ENCODE results near the gene GMEB1. TPM values are rescaled to one million over a fixed set of nuclear protein-coding genes. Genes with fewer than 3 reads are reported as not detected.

GMEB1 gene, protein sequence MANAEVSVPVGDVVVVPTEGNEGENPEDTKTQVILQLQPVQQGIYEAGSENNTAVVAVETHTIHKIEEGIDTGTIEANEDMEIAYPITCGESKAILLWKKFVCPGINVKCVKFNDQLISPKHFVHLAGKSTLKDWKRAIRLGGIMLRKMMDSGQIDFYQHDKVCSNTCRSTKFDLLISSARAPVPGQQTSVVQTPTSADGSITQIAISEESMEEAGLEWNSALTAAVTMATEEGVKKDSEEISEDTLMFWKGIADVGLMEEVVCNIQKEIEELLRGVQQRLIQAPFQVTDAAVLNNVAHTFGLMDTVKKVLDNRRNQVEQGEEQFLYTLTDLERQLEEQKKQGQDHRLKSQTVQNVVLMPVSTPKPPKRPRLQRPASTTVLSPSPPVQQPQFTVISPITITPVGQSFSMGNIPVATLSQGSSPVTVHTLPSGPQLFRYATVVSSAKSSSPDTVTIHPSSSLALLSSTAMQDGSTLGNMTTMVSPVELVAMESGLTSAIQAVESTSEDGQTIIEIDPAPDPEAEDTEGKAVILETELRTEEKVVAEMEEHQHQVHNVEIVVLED
- 3.6 and 6.2 TPM in 2 replicates for total RNA-seq

DNA sequence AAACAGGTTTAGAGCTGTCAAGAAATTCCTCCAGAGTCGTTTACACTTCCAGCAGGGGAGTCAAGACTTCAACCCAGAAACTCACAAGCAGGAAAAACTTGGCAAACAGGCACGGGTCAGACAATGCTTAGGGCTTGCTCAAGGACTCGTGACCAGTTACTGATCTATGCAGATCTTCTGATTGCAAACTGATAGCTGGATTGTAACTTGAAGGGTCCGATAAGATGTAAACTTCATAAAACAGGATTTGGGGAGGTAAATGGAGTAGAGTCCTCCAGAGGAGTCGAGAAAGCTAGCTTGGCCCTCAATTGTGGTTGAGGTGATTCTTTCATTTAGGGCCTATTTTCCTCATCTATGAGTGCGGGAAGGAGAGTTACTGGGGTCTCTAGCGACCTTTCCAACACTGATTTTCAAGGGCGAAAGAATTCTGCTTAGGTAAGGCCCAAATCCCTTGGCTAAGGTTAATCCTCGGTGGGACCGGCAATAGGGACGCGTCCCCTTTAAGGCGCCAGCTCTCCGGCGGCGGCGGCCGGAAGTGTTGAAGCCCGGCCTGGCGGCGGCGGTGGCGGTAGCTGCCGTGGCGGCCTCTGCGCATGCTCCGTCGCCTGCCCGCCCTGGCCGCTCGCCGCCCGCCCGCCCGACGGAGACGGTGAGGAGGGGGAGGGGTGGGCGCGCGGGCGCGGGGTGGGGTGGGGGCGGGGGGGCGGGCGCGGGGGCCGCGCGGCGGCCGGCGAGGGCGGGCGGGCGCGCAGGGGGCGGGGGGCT, at the start of gene GMEB1:
TSS of gene GMEB1 (plus strand) at position 594 of the 765 bp plus-strand sequence. CDS start 14,829 bp downstream, outside the sequence.

DNA sequence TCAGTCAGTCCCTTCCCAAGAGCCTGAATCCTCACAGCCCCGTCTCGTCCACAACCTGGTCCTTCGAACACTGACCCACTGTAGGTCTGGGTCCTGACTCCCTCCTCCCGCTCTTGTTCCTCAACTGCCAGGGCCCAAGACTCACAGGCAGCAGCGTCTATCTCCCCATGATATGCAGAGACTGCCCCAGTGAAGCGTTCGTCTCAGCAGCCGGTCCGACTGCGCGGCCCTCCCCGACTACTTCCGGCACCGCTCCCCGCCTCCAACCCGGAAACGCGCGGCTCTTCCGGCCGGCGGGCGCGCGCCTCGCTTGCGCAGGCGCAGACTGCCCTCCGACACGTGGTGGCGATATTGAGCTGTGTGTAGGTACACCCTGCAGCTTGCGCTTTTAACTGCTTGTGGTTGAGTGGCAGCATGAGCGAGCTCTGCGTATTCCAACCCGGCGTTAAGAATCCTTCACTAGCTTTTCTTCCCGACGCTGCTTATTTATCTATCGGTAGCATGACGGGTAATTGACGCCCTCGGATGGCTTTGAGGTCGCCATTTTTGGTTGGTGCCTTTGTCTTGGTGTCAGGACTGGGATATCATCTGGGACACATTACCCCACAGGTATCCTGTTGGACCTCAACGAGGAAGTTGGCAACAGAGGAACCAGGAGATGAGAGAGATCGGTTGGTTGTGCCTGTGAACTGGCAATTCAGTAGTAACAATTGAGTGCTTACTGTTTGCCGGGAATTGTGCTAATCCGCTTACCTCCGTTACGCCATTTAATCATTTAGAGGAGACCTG, 25.5 kb upstream of the GMEB1 start, which contains the start of gene TAF12:
TSS of gene TAF12 (minus strand) at position 221 of the 789 bp plus-strand sequence. CDS start 20,986 bp downstream, outside the sequence.

DNA sequence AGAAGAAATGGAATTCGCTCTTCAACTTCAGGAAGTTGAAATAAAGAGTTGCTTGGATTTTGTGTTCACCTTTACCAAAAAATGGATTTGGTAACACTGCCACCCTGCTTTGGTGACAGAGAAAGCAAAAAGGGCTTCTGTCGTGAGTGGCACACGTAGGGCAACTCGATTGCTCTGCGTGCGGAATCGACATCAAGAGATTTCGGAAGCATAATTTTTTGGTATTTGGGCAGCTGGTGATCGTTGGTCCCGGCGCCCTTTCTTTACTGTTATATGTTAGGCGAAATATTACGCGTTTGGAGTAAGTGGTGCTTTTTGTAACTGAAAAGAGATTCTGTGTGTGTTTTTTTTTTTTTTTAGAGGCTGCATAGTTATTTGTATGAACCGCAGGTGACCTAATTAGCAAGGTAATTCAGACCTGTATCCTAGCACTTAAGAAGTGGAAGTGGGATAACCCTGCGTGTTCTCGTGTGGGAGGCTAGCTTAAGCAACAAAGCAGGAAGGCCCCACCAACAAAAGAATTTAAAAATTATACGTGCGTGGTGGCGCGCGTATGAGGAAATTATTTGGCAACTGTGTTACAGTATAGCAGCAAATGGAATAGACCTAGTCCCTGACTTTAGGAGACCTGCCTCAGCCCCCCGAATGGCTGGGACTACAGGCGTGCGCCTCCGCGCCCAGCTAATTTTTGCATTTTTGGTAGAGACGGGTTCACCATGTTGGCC, 19.9 kb upstream of the GMEB1 start, which contains the start of gene RNU11:
TSS of gene RNU11 (plus strand) at position 127 of the 725 bp plus-strand sequence.

DNA sequence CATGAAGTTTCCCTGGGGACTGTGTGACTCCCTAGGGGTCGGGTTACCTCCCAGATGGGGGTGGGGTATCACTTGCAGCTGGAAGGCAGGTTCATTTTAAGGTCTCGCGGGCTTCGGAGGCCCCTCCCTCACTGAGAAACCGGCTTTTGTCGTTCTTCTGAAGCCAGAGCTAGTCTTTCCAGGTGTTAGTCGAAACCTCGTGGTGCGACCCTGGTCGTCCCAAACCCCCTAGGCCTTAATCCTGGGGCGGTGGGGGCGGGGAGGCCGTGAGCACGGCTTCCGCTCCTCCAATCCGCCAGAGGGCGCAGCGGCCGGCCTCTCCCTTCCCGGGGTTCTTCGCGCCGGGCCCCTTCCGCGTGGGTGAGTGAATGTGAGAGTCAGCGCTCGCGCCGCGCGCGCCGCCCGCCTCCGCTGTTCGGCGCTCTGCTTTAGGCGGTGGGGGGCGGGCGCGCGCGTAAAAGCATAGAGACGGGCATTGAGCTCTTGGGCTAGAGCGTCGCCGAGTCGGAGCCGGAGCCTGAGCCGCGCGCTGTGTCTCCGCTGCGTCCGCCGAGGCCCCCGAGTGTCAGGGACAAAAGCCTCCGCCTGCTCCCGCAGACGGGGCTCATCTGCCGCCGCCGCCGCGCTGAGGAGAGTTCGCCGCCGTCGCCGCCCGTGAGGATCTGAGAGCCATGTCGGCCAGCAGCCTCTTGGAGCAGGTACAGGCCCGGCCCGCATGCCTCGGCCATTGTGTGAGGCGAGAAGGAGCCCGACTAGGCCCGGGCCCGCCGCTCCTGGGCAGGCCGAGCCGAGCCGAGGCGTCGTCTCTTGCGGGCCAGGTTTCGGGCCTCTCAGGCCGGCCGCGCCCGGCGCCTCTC, 68.1 kb downstream of the GMEB1 start, which contains the start of gene YTHDF2:
TSS of gene YTHDF2 (plus strand) at position 491 of the 857 bp plus-strand sequence. CDS start at position 672, 181 bp downstream.

Other genes starting within 250 kb of the GMEB1 start
- gene RCC1, start 162.7 kb upstream of the GMEB1 start, total RNA-seq: 21.7 and 22.6 TPM in 2 replicates
- gene TRNAU1AP, start 115.7 kb upstream of the GMEB1 start, total RNA-seq: 33.4 and 41.0 TPM in 2 replicates
- gene RAB42, start 76.5 kb upstream of the GMEB1 start, total RNA-seq: 0.54 and 2.8 TPM in 2 replicates
- 28.4 and 31.6 TPM in 2 replicates for gene TAF12, start 25.7 kb upstream of the GMEB1 start, total RNA-seq
- not detected in 2 replicates for gene RNU11, start 20.2 kb upstream of the GMEB1 start, total RNA-seq
- 33.5 and 34.5 TPM in 2 replicates for gene YTHDF2, start 68.2 kb downstream of the GMEB1 start, total RNA-seq
- not detected in 2 replicates for gene OPRD1, start 143.4 kb downstream of the GMEB1 start, total RNA-seq
- gene EPB41, start 245.8 kb downstream of the GMEB1 start, total RNA-seq: 2.9 and 4.2 TPM in 2 replicates

All from cardiac atrium fibroblast (primary cell).